K562 (cell line): ENCODE measurements around the gene JUN. TPM values are rescaled to one million over a fixed set of nuclear protein-coding genes. Genes with fewer than 3 reads are reported as not detected.

Experiments used
- ATF4 ChIP-seq: fragments of 450-650 bp; formaldehyde crosslinking; IDR thresholded peaks from 2 replicates; pipeline ENCODE4 v1.4.0; 2022; ENCODE audit warnings: mild to moderate bottlenecking, moderate library complexity
- BMI1 ChIP-seq: fragments of 150-350 bp; IDR thresholded peaks from 2 replicates; pipeline ENCODE4 v1.6.1; 2014; ENCODE audit warnings: low read length
- CXXC5 ChIP-seq: fragments of 250-450 bp; sonication (Bioruptor Pico); IDR thresholded peaks from 2 replicates; pipeline ENCODE4 v1.8.0; 2022; ENCODE audit warnings: inconsistent platforms, mild to moderate bottlenecking, moderate library complexity
- ETS2 ChIP-seq: IDR thresholded peaks from 2 replicates; pipeline ENCODE4 v1.6.1; 2016; ENCODE audit warnings: borderline replicate concordance, missing genetic modification characterization, mild to moderate bottlenecking, moderate library complexity, missing compliant biosample characterization; ENCODE audit not compliant: poor library complexity, severe bottlenecking
- FOXP4 ChIP-seq: sonication (generic); formaldehyde crosslinking; IDR thresholded peaks from 2 replicates; pipeline ENCODE4 v1.8.0; 2022; ENCODE audit warnings: mild to moderate bottlenecking, missing genetic modification reagents, borderline replicate concordance
- GTF2B ChIP-seq: IDR thresholded peaks from 2 replicates; pipeline ENCODE4 v1.6.1; 2011; ENCODE audit not compliant: insufficient read length; ENCODE audit errors: extremely low read depth
- HDAC1 ChIP-seq, 2 experiments: fragments of 450-650 bp; IDR thresholded peaks; 2 replicates each; pipeline ENCODE4 v1.6.1; 2016 to 2017; ENCODE audit warnings: inconsistent platforms in 1 of 2, mild to moderate bottlenecking in 1 of 2, moderate library complexity in 1 of 2
- HNRNPK ChIP-seq: fragments of 200-400 bp; formaldehyde crosslinking; IDR thresholded peaks from one replicate; pipeline ENCODE4 v1.6.1; 2018; ENCODE audit warnings: mild to moderate bottlenecking, low read depth, low read length; ENCODE audit not compliant: poor library complexity, severe bottlenecking
- JUNB ChIP-seq: fragments of 450-650 bp; formaldehyde crosslinking; conservative IDR thresholded peaks from 2 replicates; pipeline ENCODE4 v1.4.0; 2020; ENCODE audit warnings: mild to moderate bottlenecking
- MAFG ChIP-seq: fragments of 450-650 bp; conservative IDR thresholded peaks from 2 replicates; pipeline ENCODE4 v1.6.1; 2016; ENCODE audit warnings: missing genetic modification characterization, missing compliant biosample characterization
- MTA1 ChIP-seq: fragments of 450-650 bp; IDR thresholded peaks from 2 replicates; pipeline ENCODE4 v1.6.1; 2017; ENCODE audit warnings: borderline replicate concordance
- SETDB1 ChIP-seq: IDR thresholded peaks from one replicate; pipeline ENCODE4 v1.6.1; 2012; ENCODE audit warnings: low read length, control low read depth, inconsistent platforms
- SMARCC2 ChIP-seq: fragments of 450-650 bp; IDR thresholded peaks from 2 replicates; pipeline ENCODE4 v1.6.1; 2017; ENCODE audit warnings: antibody characterized with exemption, moderate library complexity, mild to moderate bottlenecking, low read depth
- TAF15 ChIP-seq: fragments of 200-400 bp; formaldehyde crosslinking; IDR thresholded peaks from 2 replicates; pipeline ENCODE4 v1.6.1; 2017; ENCODE audit warnings: mild to moderate bottlenecking, low read depth, low read length, moderate library complexity
- TCF3 ChIP-seq: sonication (generic); formaldehyde crosslinking; IDR thresholded peaks from 2 replicates; pipeline ENCODE4 v1.4.0; 2020; ENCODE audit warnings: mild to moderate bottlenecking, missing genetic modification reagents
- TCF7L2 ChIP-seq: fragments of 150-350 bp; IDR thresholded peaks from 2 replicates; pipeline ENCODE4 v1.6.1; 2016; ENCODE audit warnings: low read depth, mild to moderate bottlenecking, low read length, moderate library complexity
- ZNF431 ChIP-seq: sonication (generic); formaldehyde crosslinking; IDR thresholded peaks from 2 replicates; pipeline ENCODE4 v1.8.0; 2022; ENCODE audit warnings: mild to moderate bottlenecking, missing genetic modification reagents
- ZNF444 ChIP-seq: fragments of 250-450 bp; sonication (Bioruptor Pico); IDR thresholded peaks from 2 replicates; pipeline ENCODE4 v1.4.0; 2020; ENCODE audit warnings: mild to moderate bottlenecking, moderate library complexity
- ZNF655 ChIP-seq: fragments of 250-450 bp; sonication (Bioruptor Pico); IDR thresholded peaks from 2 replicates; pipeline ENCODE4 v1.5.0; 2021
- ZNF830 ChIP-seq: fragments of 250-450 bp; sonication (Bioruptor Pico); IDR thresholded peaks from 2 replicates; pipeline ENCODE4 v1.5.0; 2021; ENCODE audit warnings: mild to moderate bottlenecking
- polyA plus RNA-seq, 8 experiments: library from polyadenylated mRNA; depleted of rRNA in 4 of 8; stranded (reverse) in 5 of 8; unstranded in 3 of 8; fragments of >200 nt; fragmentation: Nextera tagmentation in 2 of 8; fragmentation: Illumina TruSeq in 1 of 8; extraction: Ambion mirVana in 2 of 8; extraction: Trizol in 1 of 8; gene quantifications; 2 replicates each; pipeline versions ENCODE4 v1.2.1 to v1.2.3, GENCODE V29; 2011 to 2014; ENCODE audit warnings: inconsistent platforms in 1 of 8, missing spikeins in 1 of 8
- total RNA-seq, 7 experiments: library from RNA; depleted of rRNA in 6 of 7; stranded (reverse); fragments of >200 nt in 6 of 7; fragmentation: Illumina TruSeq in 2 of 7; extraction: Trizol in 2 of 7; gene quantifications; 2 replicates each; pipeline versions ENCODE4 v1.2.1 to v1.2.3, GENCODE V29; 2011 to 2021; ENCODE audit warnings: low replicate concordance in 1 of 7

The JUN gene
- total and polyA plus RNA-seq, 9 of the 15 experiments (the other 6 are each of a cell fraction or from before 2014, with no cell fraction given) = 0.32 to 23.4 (median 4.0) TPM

- TF ChIP-seq FOXP4 (CRISPR knock-in tag) (0 out of 2 replicates have a peak, but pooled peaks have one; percentile 42), MAFG (tag) (no peak), HDAC1 (IDR thresholded peaks at IDR 0.05) (no peak), SMARCC2 (no peak), ATF4 (CRISPR knock-in tag) (peak; percentile 46; the same call in 1 of the 2 replicates), CXXC5 (CRISPR knock-in tag) (no peak; the same call in none of the 2 replicates), ETS2 (tag) (no peak), TAF15 (no peak), ZNF655 (CRISPR knock-in tag) (no peak), ZNF444 (CRISPR knock-in tag) (no peak), JUNB (CRISPR knock-in tag) (no peak), ZNF830 (CRISPR knock-in tag) (no peak), TCF3 (CRISPR knock-in tag) (no peak; the same call in 1 of the 2 replicates), SETDB1 (no peak), MTA1 (no peak), BMI1 (no peak), TCF7L2 (no peak), HNRNPK (no peak), ZNF431 (CRISPR knock-in tag) (no peak), GTF2B (no peak)
These were observed 506 bp downstream of the JUN start (continued) for GRCh38 chr1:58783090-58783992.
